SK-MEL-5 (cell line): ENCODE data around the gene CIRBP. TPM values are rescaled to one million over a fixed set of nuclear protein-coding genes. Genes with fewer than 3 reads are reported as not detected.
"Not testable (repeated sequence)": the region's sequence is repeated elsewhere in the genome, so short reads cannot be mapped to it uniquely, and the experiment has no call there.

Experiments used
- DNase-seq: peaks from one replicate; pipeline ENCODE4 v3.0.0-alpha.2; 2016; ENCODE audit warnings: low read depth, low spot score
- in situ Hi-C: cut with HindIII; loops from 2 replicates; pipeline ENCODE4 v1.10.0; 2016; ENCODE audit warnings: low sequenced_read_pairs, high pct_unique_total_duplicates, low pct_unique_long_range_greater_than_20kb
- total RNA-seq: library from RNA; depleted of rRNA; stranded (reverse); fragments of >200 nt; shearing (Covaris generic); gene quantifications from 2 replicates; pipeline ENCODE4 v1.2.3, GENCODE V29; 2014

The CIRBP gene
- total RNA-seq, 1 experiment from 2014 or later: 93.9 TPM

DNA sequence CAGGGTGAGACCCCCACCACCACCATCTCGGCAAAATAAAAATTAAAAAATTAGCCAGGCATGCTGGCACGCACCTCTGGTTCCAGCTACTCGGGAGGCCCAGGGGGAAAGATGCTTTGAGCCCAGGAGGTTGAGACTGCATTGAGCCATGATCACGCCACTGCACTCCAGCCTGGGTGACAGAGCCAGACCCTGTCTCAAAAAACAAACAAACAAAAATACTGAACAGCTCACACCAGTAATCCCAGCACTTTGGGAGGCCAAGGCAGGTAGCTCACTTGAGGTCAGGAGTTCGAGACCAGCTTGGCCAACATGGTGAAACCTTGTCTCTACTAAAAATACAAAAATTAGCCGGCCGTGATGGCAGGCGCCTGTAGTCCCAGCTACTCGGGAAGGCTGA is 36.2 kb downstream of the CIRBP start:
- in situ Hi-C loops, DNase-seq: not testable (repeated sequence)

DNA sequence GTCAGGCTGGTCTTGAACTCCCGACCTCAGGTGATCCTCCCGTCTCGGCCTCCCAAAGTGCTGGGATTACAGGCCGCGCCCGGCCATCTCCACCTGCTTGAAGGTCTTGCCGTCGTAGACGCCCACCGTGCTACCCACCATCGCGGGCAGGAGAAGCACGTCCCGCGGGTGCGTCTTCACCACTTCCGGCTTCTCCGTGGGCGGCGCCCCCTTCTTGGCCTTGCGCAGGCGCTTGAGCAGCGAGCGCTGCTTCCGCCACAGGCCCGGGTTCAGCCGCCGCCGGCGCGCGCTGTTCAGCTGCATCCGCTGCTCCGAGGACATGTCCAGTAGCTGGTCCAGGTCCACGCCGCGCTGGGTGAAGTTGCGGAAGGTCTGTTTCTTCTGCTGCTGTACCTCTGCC is 38.2 kb downstream of the CIRBP start:
- in situ Hi-C loops: no loop called here
- no peak for DNase-seq

DNA sequence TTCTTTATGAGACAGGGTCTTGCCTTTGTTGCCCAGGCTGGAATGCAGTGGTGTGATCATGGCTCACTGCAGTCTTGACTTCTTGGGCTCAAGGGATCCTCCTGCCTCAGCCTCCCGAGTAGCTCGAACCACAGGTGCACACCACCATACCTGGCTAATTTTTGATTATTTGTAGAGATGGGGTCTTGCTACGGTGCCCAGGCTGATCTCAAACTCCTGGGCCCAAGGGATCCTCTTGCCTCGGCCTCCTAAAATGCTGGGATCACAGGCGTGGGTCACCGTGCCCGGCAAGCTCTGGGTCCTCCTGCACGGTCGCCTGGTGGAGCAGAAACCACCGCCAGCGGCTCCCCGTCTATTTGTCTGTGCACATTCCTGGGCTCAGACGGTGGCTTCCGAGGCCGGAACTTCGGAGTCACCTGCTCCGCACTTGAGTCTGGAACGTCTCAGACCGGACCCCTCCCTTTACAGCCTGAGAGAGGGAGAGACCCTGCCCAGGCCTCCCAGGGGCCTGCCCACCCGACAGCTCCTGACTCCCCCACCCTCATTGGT is 38.7 kb downstream of the CIRBP start:
- in situ Hi-C loops: no loop called here
- no peak for DNase-seq

DNA sequence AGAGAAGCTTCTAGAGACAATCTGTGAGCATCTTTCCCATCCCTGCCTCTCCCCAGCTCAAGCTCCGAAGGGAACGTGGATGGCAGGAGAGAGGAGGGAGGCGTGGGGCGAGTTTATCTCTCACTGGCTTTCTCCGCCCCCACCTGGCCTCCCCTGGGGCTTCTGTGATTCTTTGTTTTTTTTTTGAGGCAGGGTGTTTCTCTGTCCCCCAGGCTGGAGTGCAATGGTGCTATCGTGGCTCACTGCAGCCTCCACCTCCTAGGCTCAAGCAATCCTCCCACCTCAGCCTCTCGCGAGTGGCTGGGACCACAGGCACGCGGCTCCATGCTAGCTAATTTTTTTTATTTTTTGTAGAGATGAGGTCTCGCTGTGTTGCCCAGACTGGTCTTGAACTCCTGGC is 39.6 kb downstream of the CIRBP start:
- in situ Hi-C loops: no loop called here
- DNase-seq: no peak

- in situ Hi-C loops: no loop called here
- DNase-seq: no peak
Observed at GRCh38 chr19:1309977-1310852, 41.1 kb downstream of the CIRBP start.

DNA sequence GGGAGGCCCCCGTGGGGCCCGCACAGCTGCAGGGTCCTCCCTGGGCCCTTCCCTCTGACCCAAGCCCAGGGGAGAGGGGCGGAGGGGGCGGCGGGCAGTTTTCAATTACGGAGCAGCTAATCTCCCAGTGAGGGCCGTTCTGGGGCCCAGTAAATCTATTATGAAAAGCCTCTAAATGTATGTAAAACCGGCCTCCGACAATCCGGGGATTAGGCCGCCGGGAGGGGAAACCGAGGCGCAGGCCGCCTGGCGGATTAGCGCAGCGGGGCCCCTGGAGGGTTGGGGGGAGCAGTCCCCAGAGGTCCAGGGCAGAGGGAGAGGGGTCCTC is 41.7 kb downstream of the CIRBP start:
- no peak for DNase-seq
- in situ Hi-C loops: no loop called here

GRCh38 chr19:1311543-1312091 is 42.5 kb downstream of the CIRBP start:
- DNase-seq: no peak
- in situ Hi-C loops: no loop called here

DNA sequence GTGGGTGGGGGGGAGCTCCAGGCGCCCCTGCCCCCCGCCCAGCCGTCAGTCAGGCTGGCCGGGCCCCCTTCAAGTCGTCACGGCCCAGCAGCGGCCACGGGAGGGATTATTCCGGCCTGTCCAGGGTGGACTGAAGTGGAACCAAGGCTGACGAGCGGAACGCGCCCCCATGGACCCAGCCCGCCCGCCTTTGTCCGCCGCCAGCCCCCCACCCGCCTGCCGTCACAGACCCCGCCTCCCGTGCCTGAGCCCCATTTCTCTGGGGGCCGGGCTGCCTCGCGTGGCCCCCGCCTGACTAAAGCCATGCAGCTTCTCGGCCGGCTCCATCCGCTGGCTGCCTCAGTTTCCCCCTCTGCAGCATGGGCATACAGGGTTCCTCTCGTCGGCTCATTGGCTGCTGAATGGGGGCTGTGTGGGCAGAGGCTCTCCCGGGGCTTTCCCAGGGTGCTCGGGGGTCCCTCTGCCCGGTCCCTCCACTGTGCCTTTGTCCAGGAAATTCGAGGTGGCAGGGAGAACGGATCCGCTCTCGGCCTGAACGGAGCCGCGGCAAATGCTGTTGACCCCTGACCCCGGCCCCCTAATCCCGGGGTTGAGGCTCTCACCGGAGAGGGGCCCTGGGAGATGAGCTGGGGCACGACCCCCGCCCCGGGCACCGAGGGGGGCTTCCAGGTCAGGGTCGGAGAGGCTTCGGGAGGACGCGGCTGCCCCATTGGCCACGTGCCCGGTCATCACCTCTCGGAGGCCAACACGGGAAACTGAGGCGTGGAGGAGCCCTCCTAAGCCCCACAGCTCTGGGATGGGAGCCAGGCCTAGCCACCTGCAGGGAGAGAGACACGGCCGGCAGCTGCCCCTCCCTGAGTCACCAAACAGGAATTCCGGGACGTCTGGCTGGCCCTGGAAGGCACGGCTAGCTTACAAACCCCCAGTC is 43.9 kb downstream of the CIRBP start:
- no peak for DNase-seq
- in situ Hi-C loops: no loop called here

GRCh38 chr19:1313695-1314613 is 44.8 kb downstream of the CIRBP start:
- no peak for DNase-seq
- in situ Hi-C loops: no loop called here

DNA sequence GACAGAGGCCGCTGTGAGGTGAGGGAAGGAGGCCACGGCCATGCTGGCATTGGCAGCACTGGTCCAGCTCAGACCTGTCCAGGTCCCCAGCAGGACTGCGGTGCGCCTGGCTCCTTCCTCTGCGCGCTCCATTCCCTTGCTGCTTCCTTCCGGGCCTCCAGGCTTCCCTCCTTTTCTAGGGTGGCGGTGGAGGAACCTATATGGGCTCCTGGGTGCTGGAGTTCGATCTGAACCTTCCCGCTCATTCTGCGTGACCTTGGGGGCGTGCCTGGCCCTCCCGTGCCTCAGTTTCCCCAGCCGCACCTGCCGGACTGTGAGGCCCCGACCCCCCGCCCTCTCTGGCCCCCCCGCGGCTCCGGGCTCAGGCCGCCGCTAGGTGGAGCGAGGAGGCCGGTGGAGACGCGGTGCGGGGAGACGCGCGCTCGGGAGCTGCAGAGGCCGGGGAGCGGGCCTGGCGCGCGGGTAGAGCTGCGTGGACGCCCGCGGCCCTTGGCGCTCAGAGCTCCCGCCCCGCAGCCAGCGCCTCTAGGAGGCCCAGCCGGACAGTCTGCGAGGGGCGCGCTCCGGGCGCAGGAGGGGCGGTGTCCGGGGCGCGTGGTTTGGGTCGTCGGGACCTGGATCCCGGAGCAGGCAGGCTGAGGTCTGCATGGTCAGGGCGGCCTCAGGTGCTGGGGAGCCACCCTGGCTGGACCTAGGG is 46.5 kb downstream of the CIRBP start:
- in situ Hi-C loops: no loop called here
- peak; percentile 40 for DNase-seq

- DNase-seq: no peak
- in situ Hi-C loops: no loop called here
Observed at GRCh38 chr19:1316466-1316865, 47.3 kb downstream of the CIRBP start.

DNA sequence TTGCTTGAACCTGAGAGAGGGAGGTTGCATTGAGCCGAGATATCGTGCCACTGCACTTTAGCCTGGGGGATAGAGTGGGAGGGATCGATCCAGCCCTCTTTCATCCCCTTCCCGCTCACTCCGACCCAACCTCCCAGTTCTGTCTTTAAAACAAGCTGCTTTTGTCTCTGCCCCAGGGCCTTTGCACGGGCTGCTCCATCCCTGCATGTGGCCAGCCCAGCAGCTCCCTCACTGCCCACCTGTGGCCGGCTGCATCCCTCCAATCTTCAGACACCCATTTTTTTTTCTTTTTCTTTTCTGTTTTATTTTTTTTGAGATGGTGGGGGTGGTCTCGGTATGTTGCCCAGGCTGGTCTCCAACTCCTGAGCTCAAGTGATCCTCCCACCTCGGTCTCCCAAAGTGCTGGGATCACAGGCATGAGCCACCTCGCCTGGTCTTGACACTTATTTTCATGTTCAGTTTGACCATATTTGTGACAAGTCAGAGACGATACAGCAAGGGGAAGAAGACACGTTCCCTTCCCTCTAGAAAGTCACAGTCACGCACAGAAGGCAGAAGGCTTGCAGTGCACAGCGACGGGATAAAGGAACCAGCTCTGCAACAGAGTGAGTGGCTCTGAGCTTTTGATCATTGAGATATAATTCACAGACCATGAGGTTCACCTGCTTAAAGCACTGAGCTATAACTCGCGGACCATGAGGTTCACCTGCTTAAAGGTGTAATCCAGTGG is 48.3 kb downstream of the CIRBP start:
- in situ Hi-C loops: no loop called here
- DNase-seq: no peak

DNA sequence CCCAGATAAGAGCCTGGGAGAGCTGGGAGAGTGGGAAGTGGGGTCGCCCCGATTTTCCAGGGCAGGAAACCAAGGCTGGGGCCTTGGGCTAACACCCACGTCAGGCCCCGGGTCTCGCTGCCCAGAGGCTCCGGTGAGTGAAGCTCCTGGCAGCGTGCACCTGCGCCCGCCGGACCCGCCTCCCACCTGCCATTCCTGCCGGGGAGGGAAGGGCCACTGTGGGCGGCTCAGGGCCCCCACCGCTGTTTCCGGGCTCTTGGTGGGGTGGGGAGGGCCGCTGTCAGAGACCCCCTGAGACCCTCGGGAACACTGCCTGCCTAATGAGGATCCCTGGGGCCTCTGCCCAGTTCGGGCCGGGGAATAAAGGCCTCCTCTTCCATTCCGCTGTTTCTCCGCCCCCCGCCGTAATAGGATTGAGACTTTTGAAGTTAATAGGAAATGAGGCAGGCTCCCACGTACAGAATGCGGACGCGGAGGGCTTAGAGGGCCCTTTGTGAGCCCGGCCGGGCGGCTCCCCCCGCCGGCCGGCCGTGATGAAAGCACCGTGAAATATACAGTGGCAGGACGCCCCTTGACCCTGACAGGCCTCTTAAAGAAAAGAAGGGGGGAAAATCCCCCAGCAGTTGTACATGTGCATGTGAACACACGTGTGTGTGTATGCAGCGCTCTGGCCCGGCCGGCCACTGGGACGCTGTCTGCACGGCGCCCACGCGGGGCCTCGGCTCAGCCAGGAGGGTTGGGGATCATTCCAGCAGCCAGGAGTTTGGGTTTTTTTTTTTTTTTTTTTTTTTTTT is 49.7 kb downstream of the CIRBP start:
- in situ Hi-C loops: no loop called here
- no peak for DNase-seq

DNA sequence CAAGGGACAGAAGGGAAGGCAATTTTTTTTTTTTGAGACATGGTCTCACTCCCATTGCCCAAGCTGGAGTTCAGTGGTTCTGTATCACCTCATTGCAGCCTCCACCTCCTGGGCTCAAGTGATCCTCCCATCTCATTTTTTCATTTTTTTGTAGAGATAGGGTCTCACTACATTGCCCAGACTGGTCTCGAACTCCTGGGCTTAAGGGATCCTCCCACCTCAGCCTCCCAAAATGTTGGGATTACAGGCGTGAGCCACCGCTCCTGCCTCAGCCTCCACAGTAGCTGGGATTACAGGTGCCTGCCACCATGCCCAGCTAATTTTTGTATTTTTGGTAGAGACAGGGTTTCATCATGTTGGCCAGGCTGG is 51.1 kb downstream of the CIRBP start:
- DNase-seq, in situ Hi-C loops: not testable (repeated sequence)

- in situ Hi-C loops: no loop called here
- DNase-seq: no peak
Observed at GRCh38 chr19:1321539-1321938, 52.4 kb downstream of the CIRBP start.
